Progenitor cell of endocrine pancreas (in vitro differentiated cells): ENCODE data around the gene TRIM24. TPM values are rescaled to one million over a fixed set of nuclear protein-coding genes. Genes with fewer than 3 reads are reported as not detected.

Source experiments
- DNase-seq: peaks from one replicate; pipeline ENCODE4 v3.0.0; 2021; ENCODE audit warnings: low spot score; ENCODE audit not compliant: unreplicated experiment
- H3K27ac Mint-ChIP-seq: 2 replicates; pipeline ENCODE4 v1.8.0; 2021; ENCODE audit warnings: mild to moderate bottlenecking, moderate library complexity, mixed read lengths
- H3K27me3 Mint-ChIP-seq: 2 replicates; pipeline ENCODE4 v1.8.0; 2021; ENCODE audit warnings: mixed read lengths
- H3K36me3 Mint-ChIP-seq: 2 replicates; pipeline ENCODE4 v1.8.0; 2022; ENCODE audit warnings: mixed read lengths; ENCODE audit not compliant: insufficient read depth
- H3K4me1 Mint-ChIP-seq: 2 replicates; pipeline ENCODE4 v1.8.0; 2021; ENCODE audit warnings: low read depth, mixed read lengths
- H3K4me3 Mint-ChIP-seq: 2 replicates; pipeline ENCODE4 v1.8.0; 2021; ENCODE audit warnings: low read depth, mild to moderate bottlenecking, moderate library complexity, mixed read lengths
- H3K9me3 Mint-ChIP-seq: 2 replicates; pipeline ENCODE4 v1.8.0; 2021; ENCODE audit warnings: low read depth, mixed read lengths
- CTCF ChIP-seq: fragments of 200-600 bp; sonication (generic); IDR thresholded peaks from one replicate; pipeline ENCODE4 v1.5.0; 2021; ENCODE audit warnings: antibody characterized with exemption, mild to moderate bottlenecking; ENCODE audit not compliant: unreplicated experiment
- total RNA-seq: library from RNA; stranded (reverse); gene quantifications from 2 replicates; pipeline ENCODE4 v1.2.1, GENCODE V29; 2021

Gene TRIM24
- total RNA-seq, 1 donor from 2014 or later = 114 TPM

DNA sequence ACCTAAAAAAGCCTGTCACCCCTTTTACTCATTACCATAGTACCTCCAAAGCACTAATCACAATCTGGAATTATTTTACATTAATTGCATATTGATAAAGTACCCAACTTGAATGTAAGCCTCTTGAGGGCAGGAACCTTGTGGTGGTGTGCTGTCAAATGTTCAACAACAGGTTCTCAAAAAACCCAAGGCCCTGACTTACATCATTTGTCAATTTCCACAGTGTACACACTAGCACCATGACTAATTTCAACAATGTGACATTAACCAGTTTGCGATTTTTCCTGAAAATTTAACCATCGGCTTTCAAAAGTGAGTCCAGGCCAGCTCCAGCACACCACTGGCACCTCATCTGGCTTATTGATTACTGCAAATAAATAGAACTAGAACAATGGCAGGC, 153.6 kb downstream of the TRIM24 start:
- Mint-ChIP-seq H3K9me3 (peaks cover 8% of the 10 kb centered on the region), H3K36me3 (peaks cover 7% of the 10 kb centered on the region), H3K27me3 (no peaks in the 10 kb centered on the region), H3K4me3 (no peak overlapping the region), H3K27ac (peak overlapping the region; percentile 59), H3K4me1 (peaks cover 26% of the 10 kb centered on the region)
- TF ChIP-seq CTCF = no peak
- DNase-seq = no peak

DNA sequence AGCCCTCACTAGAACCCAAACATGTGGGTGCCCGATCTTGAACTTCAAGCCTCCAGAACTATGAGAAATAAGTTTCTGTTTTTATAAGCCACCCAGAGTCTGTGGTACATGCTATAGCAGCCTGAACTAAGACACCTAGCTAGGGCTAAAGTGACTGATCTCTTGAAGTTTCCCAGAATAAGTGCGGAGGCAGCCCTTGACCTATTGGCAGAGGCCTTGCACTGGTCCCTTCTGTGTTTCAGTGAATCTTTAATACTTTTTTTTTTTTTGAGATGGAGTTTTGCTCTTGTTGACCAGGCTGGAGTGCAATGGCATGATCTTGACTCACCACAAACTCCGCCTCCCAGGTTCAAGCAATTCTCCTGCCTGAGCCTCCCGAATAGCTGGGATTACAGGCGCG, 156.0 kb downstream of the TRIM24 start:
- H3K9me3 Mint-ChIP-seq = peaks cover 5% of the 10 kb centered on the region
- no peaks in the 10 kb centered on the region for H3K27me3 Mint-ChIP-seq
- H3K4me3 Mint-ChIP-seq = no peak overlapping the region
- peaks cover 6% of the 10 kb centered on the region for H3K36me3 Mint-ChIP-seq
- no peak overlapping the region for H3K27ac Mint-ChIP-seq
- H3K4me1 Mint-ChIP-seq = peaks cover 15% of the 10 kb centered on the region
- DNase-seq = no peak
- no peak for TF ChIP-seq CTCF

DNA sequence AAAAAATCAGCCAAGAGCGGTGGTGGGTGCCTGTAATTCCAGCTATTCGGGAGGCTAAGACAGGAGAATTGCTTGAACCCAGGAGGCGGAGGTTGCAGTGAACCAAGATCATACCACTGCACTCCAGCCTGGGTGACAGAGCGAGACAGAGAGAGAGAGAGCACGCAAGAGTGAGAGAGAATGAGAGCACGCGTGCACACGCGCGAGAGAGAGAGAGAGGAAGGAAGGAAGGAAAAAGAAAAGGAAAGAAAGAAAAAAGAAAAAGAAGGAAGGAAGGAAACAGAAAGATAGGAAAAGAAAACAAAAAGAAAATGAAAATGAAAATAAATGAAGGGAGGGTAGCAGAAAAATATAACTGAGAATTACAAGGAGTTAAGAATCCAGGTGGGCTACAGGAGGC, 158.4 kb downstream of the TRIM24 start:
- Mint-ChIP-seq H3K27ac (peak overlapping the region; percentile 41), H3K4me3 (no peak overlapping the region), H3K27me3 (no peaks in the 10 kb centered on the region), H3K36me3 (peaks cover under 1% of the 10 kb centered on the region), H3K9me3 (peaks cover 2% of the 10 kb centered on the region), H3K4me1 (peaks cover 9% of the 10 kb centered on the region)
- DNase-seq = no peak
- TF ChIP-seq CTCF = no peak

DNA sequence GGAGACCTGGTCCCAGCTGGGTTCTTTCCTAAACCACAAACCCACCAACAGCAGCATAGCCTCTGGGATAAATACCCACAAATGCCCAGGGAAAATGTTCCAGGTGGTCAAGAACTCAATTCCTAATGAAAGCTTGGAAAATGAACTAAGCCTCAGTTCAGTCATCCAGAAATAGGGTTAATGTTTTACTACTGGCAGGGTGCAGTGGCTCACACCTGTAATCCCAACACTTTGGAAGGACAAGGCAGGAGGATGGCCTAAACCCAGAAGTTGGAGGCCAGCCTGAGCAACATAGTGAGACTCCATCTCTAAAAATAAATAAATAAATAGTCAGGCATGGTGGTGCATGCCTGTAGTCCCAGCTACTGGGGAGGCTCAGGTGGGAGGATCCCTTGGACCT, 158.9 kb downstream of the TRIM24 start:
- Mint-ChIP-seq H3K27ac (no peak overlapping the region), H3K9me3 (no peaks in the 10 kb centered on the region), H3K4me1 (peaks cover 5% of the 10 kb centered on the region), H3K27me3 (no peaks in the 10 kb centered on the region), H3K36me3 (no peaks in the 10 kb centered on the region), H3K4me3 (no peak overlapping the region)
- DNase-seq = no peak
- TF ChIP-seq CTCF = no peak

- no peak for TF ChIP-seq CTCF
- Mint-ChIP-seq H3K27me3 (no peaks in the 10 kb centered on the region), H3K9me3 (no peaks in the 10 kb centered on the region)
Measured at GRCh38 chr7:138622841-138623240, 162.8 kb downstream of the TRIM24 start.

More at GRCh38 chr7:138622841-138623240, 162.8 kb downstream of the TRIM24 start:
- Mint-ChIP-seq H3K4me3 (no peak overlapping the region), H3K27ac (no peak overlapping the region), H3K4me1 (peaks cover 11% of the 10 kb centered on the region), H3K36me3 (no peaks in the 10 kb centered on the region)
- no peak for DNase-seq
